Cerebellar nuclear complex (tissue), 1 donor: ENCODE results near the gene NDST1.
A peak's percentile ranks its signal among the peaks of the same experiment; 100 is the strongest.
"Not testable (repeated sequence)": the region's sequence is repeated elsewhere in the genome, so short reads cannot be mapped to it uniquely, and the experiment has no call there.

Experiments
- DNase-seq, 2 experiments: peaks; one replicate each; lab custom pipeline; 2025; lab: John Stamatoyannopoulos, UW

The NDST1 gene

DNA sequence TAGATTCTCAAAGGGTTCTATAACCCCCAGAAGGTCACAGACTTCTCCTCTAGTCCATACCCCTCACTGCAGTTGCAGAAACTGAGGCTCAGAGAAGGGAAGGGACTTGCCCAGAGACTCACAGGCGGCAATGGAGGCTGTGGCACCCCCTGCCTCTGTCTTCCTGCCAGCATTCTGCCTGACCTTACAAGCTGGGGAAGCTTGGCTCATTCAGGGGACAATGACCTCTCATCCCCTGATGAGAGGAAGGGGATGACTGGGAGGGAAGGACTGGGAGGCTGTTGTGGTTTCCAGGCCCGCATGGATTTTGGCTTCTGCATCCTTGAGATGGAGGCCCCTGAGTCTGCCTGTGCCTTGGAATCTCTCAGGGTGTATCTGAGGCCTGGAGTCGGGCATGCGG lies 897 bp downstream of the NDST1 start:
- DNase-seq, result no peak

DNA sequence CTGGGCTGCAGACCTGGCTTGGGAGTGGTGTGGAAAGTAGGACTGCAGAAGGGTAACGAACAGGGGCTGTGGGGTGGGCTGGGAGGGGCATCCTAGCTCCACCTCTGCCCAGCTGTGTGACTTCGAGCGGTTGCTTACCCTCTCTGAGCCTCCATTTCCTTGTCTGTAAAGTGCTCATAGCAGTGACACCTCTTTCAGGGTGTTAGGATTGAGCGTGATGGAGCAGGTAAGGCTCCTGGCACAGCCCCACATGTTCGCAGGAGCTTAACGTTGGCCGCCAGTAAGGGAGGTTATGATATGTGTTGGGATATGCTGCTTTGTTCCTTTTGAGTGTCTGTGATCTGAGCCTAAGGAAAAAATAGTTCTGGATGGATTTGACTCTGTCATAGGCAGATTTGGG lies 2.1 kb downstream of the NDST1 start:
- DNase-seq, result no peak

DNA sequence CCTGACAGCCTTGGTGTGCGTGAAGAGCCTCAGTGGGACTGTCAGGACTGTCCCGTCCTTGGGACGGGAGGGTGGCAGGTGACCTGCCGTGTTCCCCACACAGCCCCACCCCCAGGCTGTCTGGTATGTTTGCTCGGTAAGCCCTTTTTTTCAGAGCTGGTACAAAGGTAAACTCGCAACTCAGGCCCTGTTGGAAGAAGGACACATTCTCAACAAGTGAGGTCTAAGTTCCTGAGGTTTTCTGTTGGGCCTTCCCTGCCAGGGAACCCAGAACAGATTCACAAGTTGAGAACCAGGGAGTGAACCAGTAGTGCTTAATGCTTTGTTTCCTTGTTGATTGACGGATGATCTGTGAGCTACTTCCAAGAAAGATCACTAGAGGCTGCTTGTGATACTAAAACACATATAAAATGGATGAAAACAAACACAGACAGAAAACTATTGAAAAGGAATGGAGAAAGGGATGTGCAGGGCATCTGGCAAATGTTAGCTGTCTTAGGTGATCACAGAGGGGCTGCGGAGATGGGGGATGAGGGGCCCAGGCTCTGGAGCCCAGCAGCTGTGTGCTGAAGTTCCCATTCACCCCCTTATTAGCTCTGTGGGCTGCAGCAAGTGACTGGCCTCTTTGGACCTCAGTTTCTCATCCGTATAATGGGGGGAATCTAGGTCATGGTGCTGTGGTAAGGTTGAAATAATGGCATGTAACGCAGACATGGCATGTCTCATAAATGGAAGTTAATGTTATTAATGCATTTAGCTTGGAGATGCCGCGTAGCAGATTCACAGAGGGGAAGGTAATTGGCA lies 2.7 kb downstream of the NDST1 start:
- no peak for DNase-seq

DNA sequence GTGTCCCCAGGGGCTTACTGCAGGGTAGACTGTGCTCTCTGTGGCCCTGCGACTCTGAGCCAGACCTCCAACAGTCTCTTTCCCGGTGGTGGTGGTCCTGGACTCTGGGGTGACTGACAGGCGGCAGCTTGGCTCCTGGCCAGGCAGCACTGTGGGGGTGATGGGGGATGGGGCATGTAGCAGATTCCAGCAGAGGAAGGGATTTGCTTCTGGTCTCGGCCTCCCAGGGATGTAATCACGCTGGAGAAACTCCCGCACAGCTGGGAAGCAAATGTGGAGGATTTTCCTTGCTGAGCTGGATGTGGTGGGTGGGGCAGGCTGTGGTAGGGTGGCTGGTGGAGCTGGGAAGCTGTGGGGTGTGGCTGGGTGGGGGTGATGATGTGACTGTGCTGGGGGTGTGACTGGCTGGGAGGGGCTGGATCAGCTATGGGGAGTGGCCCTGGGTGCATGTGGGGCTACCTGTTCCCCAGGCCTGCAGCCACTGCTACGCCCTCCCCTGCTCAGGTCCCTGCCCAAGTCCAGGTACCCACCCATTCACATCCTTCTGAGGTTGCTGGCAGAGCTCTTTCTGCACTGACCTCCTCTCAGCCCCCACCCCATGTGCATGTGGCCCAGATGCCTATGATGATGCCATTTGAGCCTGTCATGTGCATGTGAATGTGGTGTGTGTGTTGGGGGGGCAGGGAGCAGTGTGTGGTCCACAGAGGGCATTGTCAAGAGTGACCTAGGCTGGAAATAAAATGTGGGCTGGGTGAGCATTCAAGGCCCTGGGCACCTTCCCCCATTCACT lies 3.8 kb downstream of the NDST1 start:
- DNase-seq, result no peak

DNA sequence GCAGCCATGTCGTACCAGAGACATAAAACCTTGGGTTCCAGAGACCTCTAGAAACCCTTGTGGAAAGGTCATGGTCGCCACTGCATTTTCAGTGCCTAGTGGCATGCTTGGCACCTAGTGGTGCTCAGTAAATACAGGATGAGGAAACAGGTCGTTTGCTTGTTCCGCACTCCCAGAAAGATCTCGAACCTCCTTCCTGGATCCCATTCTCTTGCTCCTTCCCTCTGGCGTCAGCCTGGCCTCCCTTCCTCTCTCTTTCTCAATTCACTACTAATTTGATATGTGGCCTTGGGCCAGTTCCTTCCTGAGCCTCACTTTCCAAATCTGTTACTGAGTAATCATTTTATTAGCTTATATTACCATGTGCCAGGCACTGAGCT lies 4.4 kb downstream of the NDST1 start:
- no peak for DNase-seq

DNA sequence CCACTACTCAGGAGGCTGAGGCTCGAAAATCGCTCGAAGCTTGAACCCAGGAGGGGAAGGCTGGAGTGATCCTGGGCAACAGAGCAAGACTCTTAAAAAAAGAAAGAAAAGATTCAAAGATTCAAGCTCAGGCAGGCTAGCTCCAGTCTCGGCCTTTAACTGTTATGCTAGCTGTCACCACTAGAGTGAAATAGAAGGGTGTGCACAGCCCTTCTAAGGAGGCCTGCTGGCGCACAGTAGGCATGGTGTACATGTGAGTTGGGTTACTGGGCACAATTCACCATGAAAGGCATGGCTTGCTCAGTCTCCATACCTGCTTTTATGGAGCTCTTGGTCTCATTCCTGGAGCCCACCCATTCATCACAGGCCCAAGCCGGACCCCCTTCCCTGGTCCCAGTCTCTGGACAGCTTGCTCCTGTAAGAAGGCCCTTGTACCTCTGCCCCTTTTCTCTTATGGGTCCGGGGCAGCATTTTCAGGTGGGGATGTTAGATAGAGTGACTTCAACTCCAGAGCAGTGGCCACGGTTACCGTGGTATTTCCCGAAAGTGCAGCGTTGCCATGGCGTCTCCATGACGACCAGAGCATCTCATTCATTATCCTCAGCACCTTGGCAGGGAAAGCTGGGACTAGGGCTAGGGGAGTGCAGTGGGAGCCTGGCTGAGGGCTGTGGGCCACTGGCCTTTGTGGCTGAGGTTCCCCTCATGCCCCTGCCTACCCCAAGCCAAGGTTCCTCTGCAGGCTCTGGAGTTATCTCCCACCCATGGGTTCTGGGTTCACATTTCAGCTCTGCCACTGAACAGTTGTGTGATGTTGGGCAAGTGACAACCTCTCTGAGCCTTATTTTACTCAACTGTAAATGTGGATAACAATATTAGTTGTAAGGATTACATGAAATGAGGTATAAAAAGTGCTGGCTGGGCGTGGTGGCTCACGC lies 5.7 kb downstream of the NDST1 start:
- no peak for DNase-seq

DNA sequence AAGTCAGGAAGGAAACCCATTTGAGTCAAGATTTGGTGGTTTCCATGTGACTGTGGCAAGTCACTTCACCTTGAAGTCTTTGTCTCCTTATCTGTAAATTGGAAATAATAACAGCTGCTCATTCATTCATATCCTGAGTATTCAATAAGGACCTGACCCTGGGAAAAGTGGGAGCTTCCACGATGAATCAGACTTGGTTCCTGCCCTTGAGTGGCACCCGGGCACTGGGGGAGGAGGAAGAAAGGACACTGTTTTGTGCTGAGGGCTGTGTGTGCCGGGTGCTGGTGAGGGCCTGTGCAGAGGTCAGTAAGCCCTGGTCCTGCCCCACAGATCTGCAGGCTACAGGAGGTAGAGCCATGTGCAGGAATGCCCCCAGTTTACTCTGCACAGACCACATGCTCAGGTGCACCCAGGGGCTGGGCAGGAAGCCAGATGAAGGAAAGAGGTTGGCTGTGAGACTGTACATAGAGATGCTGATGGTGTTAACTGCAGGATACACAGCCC lies 6.8 kb downstream of the NDST1 start:
- DNase-seq, result peak in 1 of 2 experiments; percentile 6

DNA sequence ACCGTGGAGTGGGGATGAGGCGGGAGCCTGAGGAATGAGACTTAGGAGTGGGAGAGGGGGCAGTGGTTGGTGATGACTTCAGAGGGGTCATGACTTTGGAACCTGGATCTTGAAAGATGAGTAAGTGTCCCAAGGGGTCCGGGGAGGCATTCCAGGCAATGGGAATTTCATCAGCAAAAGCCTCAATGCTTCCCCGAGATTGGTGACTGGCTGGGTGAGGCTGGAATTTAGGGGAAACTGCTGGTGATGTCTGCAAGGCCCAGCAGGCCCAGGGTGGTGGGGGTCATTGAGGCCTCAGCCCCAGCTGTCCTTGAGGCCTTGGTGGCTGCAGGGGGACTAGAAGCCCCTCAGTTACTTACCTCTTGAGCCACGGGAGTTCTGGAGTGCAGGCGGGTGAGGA lies 7.5 kb downstream of the NDST1 start:
- no peak for DNase-seq

DNA sequence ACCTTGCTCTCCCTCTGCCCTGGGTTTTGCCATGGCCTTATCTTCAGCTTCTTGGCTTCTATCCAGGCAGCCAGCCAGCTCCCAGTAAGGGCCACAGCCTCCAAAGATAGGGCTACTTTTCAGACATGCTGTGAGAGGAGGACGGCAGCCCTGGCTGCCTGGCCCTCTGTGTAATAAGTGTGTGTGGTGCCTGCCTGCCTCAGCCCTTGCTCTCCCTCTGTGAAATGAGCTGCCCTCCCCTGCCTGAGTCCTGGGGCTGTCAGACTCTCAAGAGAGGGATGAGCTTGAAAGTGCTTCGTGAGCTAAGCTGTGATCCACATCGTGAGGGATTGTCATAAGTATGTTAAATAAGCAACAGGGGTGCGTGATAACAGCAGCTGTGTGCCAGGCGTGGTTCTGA lies 8.1 kb downstream of the NDST1 start:
- no peak for DNase-seq

DNA sequence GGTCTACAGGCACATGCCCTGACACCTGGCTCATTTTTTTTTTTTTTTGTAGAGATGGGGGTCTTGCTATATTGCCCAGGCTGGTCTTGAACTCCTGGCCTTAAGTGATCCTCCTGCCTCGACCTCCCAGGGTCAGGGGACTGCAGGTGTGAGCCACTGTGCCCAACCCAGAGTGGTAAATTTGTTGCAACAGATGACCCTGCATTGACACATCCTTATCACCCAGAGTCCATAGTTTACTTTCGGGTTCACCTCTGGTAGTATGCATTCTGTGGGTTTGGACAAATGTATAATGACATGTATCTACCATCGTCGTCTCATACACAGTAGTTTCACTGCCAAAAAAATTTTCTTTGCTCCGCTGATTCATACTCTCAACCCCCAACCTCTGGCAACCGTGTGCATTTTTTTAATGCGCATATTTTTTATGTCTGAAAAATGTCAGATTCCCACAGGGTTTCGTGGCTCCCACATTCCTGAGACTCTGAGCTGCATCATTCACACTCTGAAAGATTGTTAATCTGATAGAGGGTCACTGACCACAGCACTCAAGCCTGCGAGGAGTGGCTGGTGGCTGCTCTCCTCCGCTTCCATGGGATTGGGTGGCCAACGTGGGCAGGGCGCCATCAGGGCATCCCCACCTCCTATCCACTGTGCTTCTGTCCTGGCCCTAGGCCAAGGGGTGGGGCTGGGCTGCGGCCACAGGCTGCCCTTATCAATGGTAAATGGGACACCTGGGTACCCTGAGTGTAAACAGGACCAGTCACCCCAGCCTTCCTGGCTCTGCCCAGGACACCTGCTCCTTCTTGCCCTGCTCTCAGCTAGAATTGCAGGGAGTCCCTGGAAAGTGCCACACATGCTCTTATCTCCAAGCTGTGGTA lies 9.6 kb downstream of the NDST1 start:
- no peak for DNase-seq

DNA sequence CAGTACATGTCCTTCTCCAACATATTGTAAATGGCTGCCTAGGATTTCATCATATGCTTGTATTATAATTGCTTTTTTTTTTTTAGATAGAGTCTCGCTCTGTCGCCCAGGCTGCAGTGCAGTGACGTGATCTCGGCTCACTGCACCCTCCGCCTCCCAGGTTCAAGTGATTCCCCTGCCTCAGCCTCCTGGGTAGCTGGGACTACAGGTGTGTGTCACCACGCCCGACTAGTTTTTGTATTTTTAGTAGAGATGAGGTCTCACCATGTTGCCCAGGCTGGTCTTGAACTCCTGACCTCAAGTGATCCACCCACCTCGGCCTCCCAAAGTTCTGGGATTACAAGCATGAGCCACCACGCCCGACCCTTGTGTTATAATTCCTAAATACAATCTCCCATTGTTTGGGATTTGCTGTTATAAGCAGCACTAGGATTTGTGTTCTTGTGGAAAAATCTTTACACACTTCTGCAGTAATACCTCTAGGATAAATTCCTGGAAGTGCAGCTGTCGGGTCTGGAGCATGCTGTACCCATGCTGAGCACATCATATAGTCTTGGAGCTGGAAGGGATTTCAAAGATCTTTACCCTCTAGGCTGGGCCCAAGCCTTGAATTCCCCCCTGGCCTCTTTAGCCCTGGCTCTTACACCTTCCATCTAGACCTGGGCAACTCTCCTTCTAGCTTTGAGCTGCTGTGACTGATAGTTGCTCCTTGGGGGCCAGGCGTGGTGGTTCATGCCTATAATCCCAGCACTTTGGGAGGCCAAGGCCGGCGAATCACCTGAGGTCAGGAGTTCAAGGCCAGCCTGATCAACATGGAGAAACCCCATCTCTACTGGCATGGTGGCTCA lies 11.0 kb downstream of the NDST1 start:
- DNase-seq, result not testable (repeated sequence)

DNA sequence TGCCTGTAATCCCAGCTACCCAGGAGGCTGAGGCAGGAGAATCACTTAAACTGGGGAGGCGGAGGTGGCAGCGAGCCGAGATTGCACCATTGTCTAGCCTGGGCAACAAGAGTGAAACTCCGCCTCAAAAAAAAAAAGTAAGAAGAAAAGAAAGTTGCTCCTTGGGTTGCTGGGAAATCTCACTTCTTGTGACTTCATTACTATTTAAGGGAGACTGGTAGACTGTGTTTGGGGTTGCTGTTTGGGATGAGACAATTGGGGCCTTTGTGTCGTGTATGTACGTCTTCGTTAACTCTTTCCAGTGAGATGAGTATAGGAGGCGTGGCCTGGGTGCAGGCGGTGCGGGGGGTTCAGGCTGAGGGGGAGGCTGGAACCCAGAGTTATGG lies 11.6 kb downstream of the NDST1 start:
- DNase-seq, result no peak

DNA sequence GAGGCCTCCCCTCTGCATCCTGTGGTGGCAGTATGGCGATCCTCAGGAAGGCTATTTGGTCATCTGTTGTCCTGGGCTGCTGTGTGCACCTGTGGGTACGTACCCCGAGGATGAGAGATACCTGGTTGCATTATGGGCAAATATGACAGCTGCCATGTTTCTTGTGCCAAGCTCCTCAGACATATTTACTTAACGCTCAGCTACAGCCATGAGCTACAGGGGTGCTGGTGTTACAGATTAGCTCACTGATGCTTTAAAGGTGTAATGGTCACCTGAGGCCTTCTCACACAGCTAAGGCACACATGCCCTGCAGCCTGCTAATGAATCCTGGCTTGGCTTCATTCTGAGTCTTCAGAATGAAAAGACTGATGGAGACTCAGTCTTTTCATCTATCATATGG lies 12.0 kb downstream of the NDST1 start:
- no peak for DNase-seq

DNA sequence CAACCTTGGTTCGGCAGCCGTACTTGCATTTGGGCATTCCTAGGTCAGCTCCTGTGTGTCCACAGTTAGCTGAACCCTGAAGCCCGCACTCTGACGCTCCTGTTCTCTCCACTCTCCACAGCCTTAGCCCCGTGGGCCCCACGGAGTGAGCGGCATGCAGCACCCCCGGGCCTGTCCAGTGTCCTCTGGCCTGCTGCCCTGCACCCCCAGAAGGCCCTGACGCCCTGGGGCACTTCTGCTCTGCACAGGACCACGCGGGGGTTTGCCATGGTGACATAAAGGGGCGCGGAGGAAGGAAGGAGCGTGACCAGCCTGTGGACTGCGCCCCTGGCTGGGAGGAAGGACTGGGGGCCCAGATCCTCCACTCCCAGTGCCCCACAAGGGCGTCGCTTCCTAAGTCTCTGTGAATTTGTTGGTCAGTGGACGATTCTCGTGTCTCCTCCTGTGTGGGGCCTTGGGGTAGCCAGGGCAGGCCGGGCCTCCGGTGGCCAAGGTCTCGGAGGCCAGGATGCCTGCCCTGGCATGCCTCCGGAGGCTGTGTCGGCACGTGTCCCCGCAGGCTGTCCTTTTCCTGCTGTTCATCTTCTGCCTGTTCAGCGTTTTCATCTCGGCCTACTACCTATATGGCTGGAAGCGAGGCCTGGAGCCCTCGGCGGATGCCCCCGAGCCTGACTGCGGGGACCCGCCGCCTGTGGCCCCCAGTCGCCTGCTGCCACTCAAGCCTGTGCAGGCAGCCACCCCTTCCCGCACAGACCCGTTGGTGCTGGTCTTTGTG lies 13.0 kb downstream of the NDST1 start:
- DNase-seq, result no peak

DNA sequence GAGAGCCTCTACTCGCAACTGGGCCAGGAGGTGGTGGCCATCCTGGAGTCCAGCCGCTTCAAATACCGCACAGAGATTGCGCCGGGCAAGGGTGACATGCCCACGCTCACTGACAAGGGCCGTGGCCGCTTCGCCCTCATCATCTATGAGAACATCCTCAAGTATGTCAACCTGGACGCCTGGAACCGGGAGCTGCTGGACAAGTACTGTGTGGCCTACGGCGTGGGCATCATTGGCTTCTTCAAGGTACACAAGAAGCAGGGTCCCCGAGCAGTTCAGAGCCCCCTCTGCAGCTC lies 13.5 kb downstream of the NDST1 start:
- no peak for DNase-seq

DNA sequence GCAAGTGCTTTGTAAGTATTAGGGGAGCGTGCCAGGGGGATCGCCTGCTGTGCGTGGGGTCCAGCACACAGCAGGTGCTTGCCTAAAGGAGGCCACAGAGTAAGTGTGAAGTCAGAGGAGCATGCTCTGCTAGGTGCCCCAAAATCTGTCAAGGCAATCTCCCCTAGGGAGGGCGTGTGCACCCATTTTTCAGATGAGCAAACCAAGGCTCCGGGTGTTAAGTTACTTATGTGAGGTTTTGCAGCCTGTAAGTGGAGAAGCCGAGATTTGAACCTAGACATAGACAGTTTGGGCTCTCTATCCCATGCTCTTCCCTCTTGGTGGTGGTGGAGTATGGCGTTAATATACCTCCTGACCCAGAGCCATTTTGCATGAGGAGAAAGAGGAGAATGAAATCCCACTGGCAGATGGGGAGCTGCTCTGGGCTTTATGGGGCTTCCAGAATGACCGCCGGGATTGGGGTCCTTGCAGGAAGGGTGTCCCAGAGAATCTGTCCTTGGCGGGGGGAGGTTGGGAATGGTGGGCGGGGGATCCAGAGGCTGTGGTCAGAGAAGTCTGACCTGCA lies 14.1 kb downstream of the NDST1 start:
- DNase-seq, result no peak

DNA sequence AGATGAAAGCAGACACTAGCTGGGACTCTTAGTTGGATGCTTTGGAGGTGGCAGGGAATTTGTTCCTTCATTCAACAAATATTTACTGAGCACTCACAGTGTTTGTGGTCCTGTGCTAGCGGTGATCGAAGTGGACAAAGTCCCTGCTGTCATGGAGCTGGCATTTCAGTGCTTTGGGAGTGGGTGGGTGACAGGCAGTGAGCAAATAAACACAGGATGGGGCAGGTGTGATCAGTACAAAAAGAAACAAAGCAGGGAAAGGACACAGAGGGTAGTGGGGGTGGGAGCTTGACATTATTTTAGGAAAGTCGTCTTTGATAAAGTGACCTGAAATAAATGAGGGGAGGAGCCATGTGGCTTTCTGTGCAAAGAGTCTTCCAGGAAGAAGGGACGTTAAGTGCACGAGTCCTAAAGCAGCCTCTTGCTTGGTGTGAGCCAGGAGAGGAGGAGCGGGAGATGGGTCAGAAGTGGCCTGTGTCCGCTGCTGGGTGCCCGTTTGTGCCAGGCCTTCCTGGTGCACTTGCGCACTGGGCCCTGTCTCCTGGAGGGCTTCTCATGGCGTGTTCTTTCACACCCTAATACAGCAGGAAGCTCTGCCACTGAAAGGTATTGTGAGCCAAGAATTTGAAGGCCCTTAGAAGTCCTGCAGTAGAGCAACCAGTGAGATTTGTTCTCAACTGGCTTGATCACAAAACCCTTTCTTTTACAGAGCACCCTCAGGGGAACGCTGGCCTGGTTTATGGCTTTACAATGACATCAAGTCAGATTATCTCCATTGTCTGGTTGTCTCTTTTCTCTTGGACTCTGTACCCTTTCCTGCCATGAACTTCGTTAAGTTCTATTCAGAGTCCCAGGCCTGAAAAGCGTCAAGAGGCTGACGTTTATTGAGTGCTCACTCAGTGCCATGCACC lies 14.8 kb downstream of the NDST1 start:
- no peak for DNase-seq
